B cell (primary cell): Measurements from ENCODE around the gene PLA2G12A. TPM values are rescaled to one million over a fixed set of nuclear protein-coding genes. Genes with fewer than 3 reads are reported as not detected.

Source experiments
- ATAC-seq: fragments of 200-7000 bp; cut with Tn5 transposase; one replicate; pipeline ENCODE4 v1.10.0; 2021; ENCODE audit warnings: low read depth, mild to moderate bottlenecking, moderate number of reproducible peaks, moderate library complexity
- CTCF ChIA-PET: fragments of 350-600 bp; sonication (Branson Sonifier 250); formaldehyde crosslinking; loops from one replicate; lab custom pipeline; 2021; ENCODE audit warnings: antibody characterized with exemption, inconsistent platforms; lab: Charles Lee
- POLR2A ChIA-PET: fragments of 350-600 bp; sonication (Branson Sonifier 250); formaldehyde crosslinking; loops from one replicate; lab custom pipeline; 2021; ENCODE audit warnings: antibody characterized with exemption; lab: Charles Lee
- DNase-seq: peaks from one replicate; pipeline ENCODE4 v3.0.0; 2013
- H2AFZ ChIP-seq: 2 replicates; pipeline ENCODE4 v1.6.1; 2012; ENCODE audit warnings: mild to moderate bottlenecking, low read depth, low read length; ENCODE audit not compliant: insufficient read depth, poor library complexity, severe bottlenecking
- H3K27ac ChIP-seq, 2 donors: 1 replicate in 1 of 2; 2 replicates in 1 of 2; pipeline ENCODE4 v1.5.1; 2012 to 2013; ENCODE audit warnings: low read length in 2 of 2, mild to moderate bottlenecking in 2 of 2, moderate library complexity in 1 of 2
- H3K27me3 ChIP-seq, 4 experiments: fragments of 200-600 bp in 1 of 4; sonication (generic) in 1 of 4; replicated peaks in 1 of 4; 1 replicate in 2 of 4; 2 replicates in 2 of 4; pipeline versions ENCODE4 v1.6.1 to v1.7.0; 2013 to 2016; ENCODE audit warnings: low read length in 3 of 4, mild to moderate bottlenecking in 2 of 4, mixed read lengths in 1 of 4, moderate library complexity in 1 of 4; ENCODE audit not compliant: insufficient read depth in 4 of 4, control insufficient read depth in 3 of 4; ENCODE audit errors: control extremely low read depth in 1 of 4
- H3K36me3 ChIP-seq, 2 experiments: replicated peaks in 1 of 2; 1 replicate in 1 of 2; 2 replicates in 1 of 2; pipeline versions ENCODE4 v1.6.1 to v1.7.1; 2013; ENCODE audit warnings: low read length in 1 of 2; ENCODE audit not compliant: insufficient read depth in 2 of 2, control insufficient read depth in 1 of 2; ENCODE audit errors: control extremely low read depth in 1 of 2, extremely low read depth in 1 of 2
- H3K4me1 ChIP-seq, 2 donors: fragments of 200-600 bp in 1 of 2; sonication (generic) in 1 of 2; 1 replicate in 1 of 2; 2 replicates in 1 of 2; pipeline versions ENCODE4 v1.5.1 to v1.6.1; 2013 to 2017; ENCODE audit warnings: low read length in 2 of 2; ENCODE audit not compliant: control insufficient read depth in 2 of 2, insufficient read depth in 2 of 2
- H3K4me2 ChIP-seq: replicated peaks from 2 replicates; pipeline ENCODE3; 2012; ENCODE audit warnings: mild to moderate bottlenecking, low read depth, low read length; ENCODE audit not compliant: poor library complexity, severe bottlenecking
- H3K4me3 ChIP-seq, 5 experiments: fragments of 200-600 bp in 1 of 5; sonication (generic) in 1 of 5; 1 replicate in 3 of 5; 2 replicates in 2 of 5; pipeline versions ENCODE4 v1.5.1 to v1.7.0; 2011 to 2016; ENCODE audit warnings: low read length in 4 of 5, mild to moderate bottlenecking in 4 of 5, low read depth in 2 of 5, control low read depth in 1 of 5, moderate library complexity in 1 of 5; ENCODE audit not compliant: insufficient read depth in 1 of 5; ENCODE audit errors: control extremely low read depth in 1 of 5, extremely low read depth in 1 of 5
- H3K79me2 ChIP-seq: fragments of 200-600 bp; sonication (generic); one replicate; pipeline ENCODE4 v1.6.0; 2016; ENCODE audit warnings: low read length; ENCODE audit not compliant: control insufficient read depth, insufficient read depth
- H3K9ac ChIP-seq: fragments of 200-600 bp; sonication (generic); 2 replicates; pipeline ENCODE4 v1.6.1; 2017; ENCODE audit warnings: mild to moderate bottlenecking, low read length, moderate library complexity
- H3K9me3 ChIP-seq, 3 donors: one replicate each; pipeline versions ENCODE4 v1.6.1 to v1.7.1; 2013; ENCODE audit warnings: low read length in 2 of 3; ENCODE audit not compliant: control insufficient read depth in 2 of 3, insufficient read depth in 1 of 3; ENCODE audit errors: control extremely low read depth in 1 of 3
- H4K20me1 ChIP-seq: 2 replicates; pipeline ENCODE4 v1.6.0; 2012; ENCODE audit warnings: mild to moderate bottlenecking, low read length; ENCODE audit not compliant: insufficient read depth, control insufficient read depth, poor library complexity, severe bottlenecking
- H3K27ac Mint-ChIP-seq: one replicate; pipeline ENCODE4 v1.8.0; 2021; ENCODE audit warnings: mixed read lengths
- H3K27me3 Mint-ChIP-seq: one replicate; pipeline ENCODE4 v1.8.0; 2021; ENCODE audit warnings: mixed read lengths
- H3K4me1 Mint-ChIP-seq: one replicate; pipeline ENCODE4 v1.8.0; 2021; ENCODE audit warnings: mixed read lengths
- H3K4me3 Mint-ChIP-seq: one replicate; pipeline ENCODE4 v1.8.0; 2021; ENCODE audit warnings: mixed read lengths
- H3K9me3 Mint-ChIP-seq: one replicate; pipeline ENCODE4 v1.8.0; 2022; ENCODE audit warnings: mixed read lengths; ENCODE audit not compliant: insufficient read depth
- CTCF ChIP-seq: fragments of 200-600 bp; IDR thresholded peaks from one replicate; pipeline ENCODE4 v1.8.0; 2022; ENCODE audit warnings: antibody characterized with exemption, mild to moderate bottlenecking
- EZH2 ChIP-seq: IDR thresholded peaks from 2 replicates; pipeline ENCODE4 v1.6.1; 2012; ENCODE audit warnings: borderline replicate concordance, low read depth, mild to moderate bottlenecking, moderate library complexity, low read length; ENCODE audit not compliant: insufficient read depth, poor library complexity, severe bottlenecking
- WGBS: methylation state at CpG from one replicate; pipeline ENCODE4 v1.1.5; 2013; ENCODE audit warnings: missing lambda C conversion rate; ENCODE audit not compliant: insufficient coverage; 5-methylcytosine and 5-hydroxymethylcytosine counted together
- intact Hi-C: fragments of 100-400 bp; cut with micrococcal nuclease; formaldehyde crosslinking; loops from one replicate; pipeline ENCODE4 v1.10.0; 2022
- polyA plus RNA-seq: library from polyadenylated mRNA; depleted of rRNA; stranded (reverse); fragments of >200 nt; gene quantifications from 2 replicates; pipeline ENCODE4 v1.2.3, GENCODE V29; 2012
- total RNA-seq, 2 donors: library from RNA; stranded (reverse); fragments of 120-200 nt in 1 of 2; gene quantifications; 1 replicate in 1 of 2; 2 replicates in 1 of 2; pipeline versions ENCODE4 v1.2.3 to v1.2.4, GENCODE V29; 2013 to 2022

Gene PLA2G12A
- total and polyA plus RNA-seq, 2 donors (not counting 1 experiment from before 2014, with no cell fraction given) = 4.9 to 7.9 TPM

DNA sequence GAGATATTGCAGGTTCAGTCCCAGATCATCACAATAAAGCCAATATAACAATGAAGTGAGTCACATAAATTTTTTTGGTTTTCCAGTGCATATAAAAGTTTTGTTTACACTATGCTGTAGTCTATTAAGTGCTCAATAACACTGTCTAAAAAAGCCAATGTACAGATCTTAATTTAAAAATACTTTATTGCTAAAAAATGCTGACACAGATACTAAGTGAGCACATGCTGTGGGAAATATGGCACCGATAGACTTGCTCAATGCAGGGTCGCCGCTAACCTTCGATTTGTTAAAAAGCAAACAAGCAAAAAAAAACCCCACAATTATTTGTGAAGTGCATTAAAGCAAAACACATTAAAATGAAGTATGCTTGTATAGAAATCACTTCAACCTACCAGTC is 10.3 kb downstream of the PLA2G12A start:
- no peak overlapping the region for H3K4me3 ChIP-seq
- no peaks in the 10 kb centered on the region for H3K9me3 Mint-ChIP-seq
- WGBS = no CpG with 5 or more reads among the region's 4 CpGs
- no peaks in the 10 kb centered on the region for H3K27me3 Mint-ChIP-seq
- DNase-seq = no peak
- H3K27ac Mint-ChIP-seq = no peak overlapping the region
- ChIA-PET CTCF (no interaction called here), POLR2A (no interaction called here)
- no peak overlapping the region for H2AFZ ChIP-seq
- H3K79me2 ChIP-seq = peaks cover 26% of the 10 kb centered on the region
- H3K4me1 ChIP-seq = peaks cover 8 to 12% of the 10 kb centered on the region in 2 donors
- intact Hi-C loops = no loop called here
- no peak overlapping the region for H3K9ac ChIP-seq
- H3K4me1 Mint-ChIP-seq = peaks cover 7% of the 10 kb centered on the region
- H3K27ac ChIP-seq = no peak overlapping the region
- TF ChIP-seq CTCF = no peak
- TF ChIP-seq EZH2 = no peak
- no peaks in the 10 kb centered on the region for H4K20me1 ChIP-seq
- peaks cover 6 to 18% of the 10 kb centered on the region in 2 experiments for H3K36me3 ChIP-seq
- ATAC-seq = no peak
- no peaks in the 10 kb centered on the region for H3K9me3 ChIP-seq
- no peaks in the 10 kb centered on the region for H3K27me3 ChIP-seq
- no peak overlapping the region for H3K4me3 Mint-ChIP-seq
- H3K4me2 ChIP-seq = no peak overlapping the region

DNA sequence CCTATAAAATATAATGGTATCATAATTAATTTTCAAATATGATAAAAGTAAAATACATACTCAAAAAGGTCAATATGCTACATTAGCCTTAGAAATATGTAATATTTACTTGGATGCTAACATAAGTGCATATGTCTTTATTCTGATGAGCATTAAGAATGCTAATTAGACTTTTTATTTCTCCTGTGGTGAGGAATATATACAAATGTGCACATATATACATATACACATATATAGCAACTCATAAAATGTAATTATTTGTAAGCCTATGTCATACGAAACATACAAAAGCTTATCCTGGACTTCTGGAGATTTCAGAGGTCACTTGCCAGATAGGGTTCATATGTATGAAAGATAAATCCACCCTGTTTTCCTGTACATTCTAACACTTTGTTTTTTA is 11.1 kb downstream of the PLA2G12A start:
- Histone ChIP-seq H3K4me2 (no peak overlapping the region), H3K4me3 (no peak overlapping the region), H3K27ac (no peak overlapping the region), H3K79me2 (peaks cover 19% of the 10 kb centered on the region), H3K9ac (no peak overlapping the region), H3K9me3 (no peaks in the 10 kb centered on the region), H3K27me3 (no peaks in the 10 kb centered on the region), H2AFZ (no peak overlapping the region), H4K20me1 (no peaks in the 10 kb centered on the region), H3K4me1 (peaks cover 8 to 12% of the 10 kb centered on the region in 2 donors), H3K36me3 (peaks cover 6 to 21% of the 10 kb centered on the region in 2 experiments)
- intact Hi-C loops = no loop called here
- Mint-ChIP-seq H3K27ac (no peak overlapping the region), H3K9me3 (no peaks in the 10 kb centered on the region), H3K4me3 (no peak overlapping the region), H3K27me3 (no peaks in the 10 kb centered on the region), H3K4me1 (peaks cover 7% of the 10 kb centered on the region)
- no CpG with 5 or more reads among the region's 1 CpG for WGBS
- CTCF ChIA-PET = no interaction called here
- no peak for ATAC-seq
- POLR2A ChIA-PET = no interaction called here
- no peak for DNase-seq
- TF ChIP-seq CTCF (no peak), EZH2 (no peak)
